GM04503 (cell line): ENCODE data around the gene CORO2A.

Experiments
- DNase-seq: peaks from one replicate; pipeline ENCODE4 v3.0.0-alpha.2; 2012; ENCODE audit warnings: low read depth

CORO2A gene

GRCh38 chr9:98171176-98171925 lies 21.1 kb downstream of the CORO2A start:
- DNase-seq = no peak

DNA sequence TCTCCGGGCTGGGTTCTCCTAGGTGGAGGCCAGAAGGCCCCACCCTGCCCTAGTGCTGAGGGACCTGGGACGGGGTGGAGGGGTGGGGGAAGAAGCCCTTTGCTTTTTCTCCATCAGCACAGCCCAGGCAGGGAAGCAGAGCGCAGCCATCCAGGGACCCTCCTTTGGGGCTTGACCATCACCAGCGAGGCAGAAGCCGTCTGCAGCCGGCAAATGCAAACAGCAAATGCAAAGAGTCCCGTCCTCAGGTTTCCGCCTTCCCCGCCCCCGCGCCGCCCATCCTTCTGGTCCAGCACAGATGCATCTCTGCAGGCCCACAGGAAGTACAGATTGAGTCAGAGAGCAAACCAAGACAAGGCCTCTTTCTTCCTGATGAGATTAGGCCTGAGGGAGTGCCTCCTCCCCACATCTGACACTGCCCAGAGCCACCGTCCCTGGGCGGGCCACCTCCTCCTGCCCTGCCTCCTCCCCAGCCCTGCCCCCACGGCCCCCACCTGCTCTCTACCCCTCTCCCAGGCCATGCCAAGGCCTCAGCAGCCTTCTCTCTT lies 23.4 kb downstream of the CORO2A start:
- DNase-seq = no peak

- DNase-seq = no peak
These were observed 24.2 kb downstream of the CORO2A start for GRCh38 chr9:98168153-98168780.

DNA sequence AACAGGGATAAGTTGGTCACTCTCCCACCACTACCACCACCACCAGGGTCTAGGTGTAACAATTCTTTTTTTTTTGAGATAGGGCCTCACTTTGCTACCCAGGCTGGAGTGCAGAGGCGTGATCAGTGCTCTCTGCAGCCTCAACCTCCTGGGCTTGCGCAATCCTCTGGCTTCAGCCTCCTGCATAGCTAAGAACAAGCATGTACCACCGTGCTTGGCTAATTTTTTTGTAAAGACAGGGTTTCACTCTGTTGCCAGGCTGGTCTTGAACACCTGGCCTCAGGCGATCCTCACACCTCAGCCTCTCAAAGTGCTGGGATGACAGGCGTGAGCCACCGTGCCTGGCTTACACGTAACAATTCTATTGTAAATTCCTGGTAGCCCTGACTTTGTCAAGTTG lies 27.5 kb downstream of the CORO2A start:
- DNase-seq = no peak

DNA sequence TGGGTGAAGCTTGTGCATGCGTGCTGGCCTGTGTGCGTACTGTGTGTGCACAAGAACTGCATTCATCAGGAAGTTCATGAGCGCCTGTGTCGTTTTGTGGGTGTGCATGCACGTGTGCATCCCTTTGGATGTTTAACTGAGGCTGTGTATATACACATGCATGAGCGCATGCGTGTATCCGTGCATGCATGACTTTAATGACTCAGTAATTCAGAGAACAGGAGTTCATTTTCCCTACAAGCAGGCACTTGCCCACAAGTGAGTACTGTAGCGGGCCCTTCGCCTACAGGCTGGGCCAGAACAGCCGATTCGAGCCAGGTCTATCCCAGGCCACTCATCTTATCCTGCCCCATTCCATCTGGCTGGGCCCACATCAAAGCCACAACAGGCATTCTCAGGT lies 29.8 kb downstream of the CORO2A start:
- no peak for DNase-seq

GRCh38 chr9:98161851-98162250 lies 30.6 kb downstream of the CORO2A start:
- DNase-seq = no peak

DNA sequence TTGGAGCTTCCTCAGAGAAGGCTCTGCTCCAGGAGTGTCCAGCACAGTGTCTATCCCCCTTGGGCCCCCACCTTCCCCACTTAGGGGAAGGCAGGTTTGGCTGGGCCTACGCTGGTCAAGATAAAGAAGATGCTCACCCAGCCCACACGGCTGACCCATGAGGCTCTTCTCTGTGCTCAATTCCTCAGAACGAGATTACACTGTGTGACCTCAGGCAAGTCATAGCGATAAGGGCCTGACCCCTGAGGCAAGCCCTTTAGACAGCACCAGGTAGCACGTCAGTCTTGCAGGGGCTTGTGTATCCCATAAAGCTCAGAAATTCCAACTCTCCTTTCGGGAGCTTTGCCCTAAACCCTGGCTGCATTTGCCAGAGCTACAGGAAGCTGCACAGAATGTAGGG lies 32.6 kb downstream of the CORO2A start:
- no peak for DNase-seq

DNA sequence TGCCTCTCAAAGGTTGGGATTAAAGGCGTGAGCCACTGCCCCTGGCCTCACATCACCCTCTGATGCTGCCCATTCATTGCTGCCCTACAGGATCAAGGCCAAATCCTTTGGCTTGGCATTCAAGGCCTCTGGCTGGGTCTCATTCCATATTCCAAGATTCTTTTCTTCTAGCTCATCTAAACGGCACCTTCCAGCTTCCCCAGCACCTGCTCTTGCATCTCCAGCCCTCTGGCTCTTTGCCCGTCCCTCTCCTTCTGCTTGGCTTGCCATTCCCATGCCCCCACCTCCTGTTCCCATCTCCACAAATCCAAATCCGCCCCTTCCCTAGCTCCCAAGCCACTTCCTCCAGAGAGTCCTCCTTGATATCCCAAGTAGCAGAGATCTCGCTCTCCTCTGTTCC lies 33.1 kb downstream of the CORO2A start:
- DNase-seq = no peak

DNA sequence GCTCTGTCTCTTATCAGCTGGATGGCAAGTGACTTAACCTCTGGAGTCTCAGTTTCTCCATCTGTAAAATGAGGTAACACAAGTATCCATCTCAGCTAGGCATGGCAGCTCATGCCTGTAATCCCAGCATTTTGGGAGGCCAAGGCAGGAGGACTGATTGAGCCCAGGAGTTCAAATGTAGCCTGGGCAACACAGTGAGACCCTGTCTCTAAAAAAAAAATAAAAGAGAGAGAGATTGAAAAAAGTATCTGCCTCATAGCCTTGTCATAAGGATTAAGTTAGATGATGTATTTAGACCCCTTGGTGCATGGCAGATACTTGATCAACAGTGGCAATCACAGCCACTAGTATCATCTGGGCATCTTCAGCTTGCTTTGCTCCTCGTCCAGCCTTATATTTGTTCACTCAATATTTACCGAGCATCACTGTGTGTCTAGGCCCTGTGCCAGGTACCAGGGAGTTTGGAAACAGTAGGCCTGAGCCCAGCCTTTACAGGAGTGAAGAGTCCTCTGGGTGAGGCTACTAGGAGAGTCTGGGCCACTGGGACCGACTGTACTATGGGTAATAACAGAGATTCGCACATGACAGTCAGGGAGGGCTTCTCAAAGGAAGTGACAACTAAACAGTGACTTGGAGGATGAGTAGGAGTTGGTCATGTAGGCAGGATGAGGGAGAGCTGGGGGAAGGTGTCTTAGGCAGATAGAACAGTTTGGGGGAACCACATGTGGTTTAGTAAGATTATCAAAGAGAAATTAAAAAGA lies 34.2 kb downstream of the CORO2A start:
- DNase-seq = no peak

- DNase-seq = no peak
These were observed 35.1 kb downstream of the CORO2A start for GRCh38 chr9:98157372-98157771.

- no peak for DNase-seq
These were observed 37.8 kb downstream of the CORO2A start for GRCh38 chr9:98154678-98155077.

- DNase-seq = no peak
These were observed 39.9 kb downstream of the CORO2A start for GRCh38 chr9:98152526-98152925.

- DNase-seq = no peak
These were observed 41.7 kb downstream of the CORO2A start for GRCh38 chr9:98150721-98151120.

DNA sequence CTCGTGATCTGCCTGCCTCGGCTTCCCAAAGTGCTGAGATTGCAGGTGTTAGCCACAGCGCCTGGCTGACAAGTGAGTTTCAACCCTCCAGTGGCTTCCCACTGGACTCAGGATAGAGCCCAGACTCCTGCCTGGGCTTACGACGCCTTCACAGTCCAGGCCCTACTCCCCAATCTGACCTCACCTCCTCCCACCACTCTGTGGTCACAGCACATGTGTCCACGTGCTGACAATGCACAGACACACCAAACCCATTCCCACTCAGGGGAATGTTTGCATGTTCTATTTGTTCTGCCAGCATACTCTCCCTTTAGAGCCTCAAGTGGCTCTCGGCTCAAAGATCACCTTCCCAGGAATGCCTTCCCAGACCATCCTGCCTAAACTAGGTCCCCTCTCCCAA lies 42.3 kb downstream of the CORO2A start:
- no peak for DNase-seq

DNA sequence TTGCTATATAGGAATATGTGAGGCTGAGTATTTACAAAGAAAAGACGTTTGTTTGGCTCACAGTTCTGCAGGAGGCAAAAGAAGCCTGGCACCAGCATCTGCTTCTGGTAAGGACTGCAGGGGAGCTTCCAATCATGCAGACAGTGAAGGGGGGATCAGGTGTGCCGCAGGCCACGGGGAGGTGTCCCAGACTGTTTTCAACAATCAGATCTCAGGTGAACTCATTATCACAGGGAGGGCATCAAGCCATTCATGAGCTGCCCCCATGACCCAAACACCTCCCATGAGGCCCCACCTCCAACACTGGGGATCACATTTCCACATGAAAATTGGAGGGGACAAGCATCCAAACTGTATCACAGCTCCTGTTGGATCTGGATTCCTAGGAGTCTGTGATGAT lies 43.0 kb downstream of the CORO2A start:
- no peak for DNase-seq

GRCh38 chr9:98148486-98148885 lies 44.0 kb downstream of the CORO2A start:
- DNase-seq = no peak

DNA sequence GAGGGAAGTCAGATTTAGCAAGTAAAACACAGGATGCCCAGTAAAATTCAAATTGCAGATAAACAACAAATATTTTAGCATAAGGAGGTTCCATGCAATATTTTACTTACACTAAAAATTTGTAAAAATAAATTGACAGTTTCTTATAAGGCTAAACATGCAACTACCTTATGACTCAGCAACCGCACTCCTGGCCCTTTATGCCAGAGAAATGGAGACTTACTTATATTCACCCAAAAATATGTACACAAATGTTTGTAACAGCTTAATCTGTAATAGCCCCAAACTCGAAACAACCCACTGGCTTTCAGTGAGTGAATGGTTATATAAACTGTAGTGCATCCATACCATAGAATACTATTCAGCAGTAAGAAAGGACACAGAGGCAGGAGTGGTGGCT lies 44.9 kb downstream of the CORO2A start:
- no peak for DNase-seq

DNA sequence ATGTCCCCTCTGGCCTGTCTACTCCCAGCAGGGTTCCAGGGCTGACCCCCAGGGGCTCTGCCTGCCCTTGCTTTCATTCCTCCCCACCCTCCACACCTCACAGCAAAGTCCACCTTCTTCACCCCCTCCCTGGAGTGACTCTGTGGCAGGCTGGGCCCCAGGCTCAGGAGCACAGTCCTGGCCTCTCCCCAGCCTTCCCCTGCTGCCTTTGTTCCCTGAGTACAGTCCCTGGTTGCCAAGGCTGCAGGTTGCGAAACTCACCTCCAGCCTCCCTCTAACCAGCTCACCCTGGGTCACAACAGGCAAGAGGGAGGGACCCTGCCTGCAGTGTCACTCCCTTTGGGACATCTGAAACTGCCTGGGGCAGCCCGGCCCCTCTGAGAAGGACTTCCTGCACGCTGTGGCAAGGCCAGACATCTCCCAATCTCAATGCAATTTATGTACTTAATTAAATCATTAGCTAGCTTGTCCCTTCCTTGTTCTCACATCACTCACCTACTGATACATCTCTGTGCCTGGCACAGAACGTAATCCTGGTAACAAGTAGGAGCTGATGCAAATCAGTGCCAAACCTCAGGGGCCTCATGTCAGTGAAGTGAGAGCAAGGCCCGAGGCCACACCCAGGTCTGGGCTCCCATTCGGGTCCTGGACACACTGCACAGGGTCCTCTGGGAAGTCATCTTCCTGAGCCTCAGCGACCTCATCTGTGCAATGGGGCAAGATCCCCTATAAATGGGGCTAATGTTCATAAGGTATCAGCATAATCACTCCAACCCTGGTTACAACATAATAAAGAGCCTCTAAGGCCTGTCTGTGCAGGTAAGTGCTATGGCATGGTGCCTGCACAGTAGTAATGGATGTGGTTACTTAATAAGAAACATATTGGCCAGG lies 46.1 kb downstream of the CORO2A start:
- DNase-seq = peak; percentile 17

DNA sequence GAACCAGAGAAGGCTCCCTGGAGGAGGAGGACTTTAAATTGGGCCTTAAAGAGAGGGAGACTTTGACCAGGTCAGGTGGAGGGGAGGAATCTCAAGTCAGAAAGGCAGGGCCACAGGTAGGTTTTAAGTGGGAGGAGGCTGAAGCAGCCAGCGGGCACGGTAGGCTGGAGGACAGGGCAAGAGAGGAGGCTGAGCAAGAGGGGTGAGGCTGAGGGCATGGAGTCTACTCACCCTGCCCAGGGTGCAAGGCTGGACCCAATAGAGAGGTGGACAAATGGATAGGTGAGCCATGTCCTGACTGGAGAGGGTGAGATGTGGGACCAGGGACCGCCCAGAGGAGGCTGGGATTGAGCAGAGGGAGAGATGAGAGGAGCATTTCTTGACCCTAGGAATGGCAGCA lies 47.8 kb downstream of the CORO2A start:
- DNase-seq = no peak

GRCh38 chr9:98144076-98144475 lies 48.4 kb downstream of the CORO2A start:
- no peak for DNase-seq

GRCh38 chr9:98142925-98143481 lies 49.4 kb downstream of the CORO2A start:
- no peak for DNase-seq
